A549 (cell line): ENCODE data around the gene OBSCN. TPM values are rescaled to one million over a fixed set of nuclear protein-coding genes. Genes with fewer than 3 reads are reported as not detected.

Source experiments
- ATAC-seq, 2 experiments: fragments of 200-7000 bp in 1 of 2; fragments of >200 bp in 1 of 2; cut with Nextera tagmentation in 1 of 2; cut with Tn5 transposase in 1 of 2; 3 replicates each; pipeline versions ENCODE4 v1.8.0 to v1.9.1; 2018 to 2020; ENCODE audit warnings: mild to moderate bottlenecking in 1 of 2, moderate library complexity in 1 of 2
- CTCF ChIA-PET: fragments of 300-600 bp; sonication (Branson Sonifier 250); formaldehyde crosslinking; extraction: SDS; loops from one replicate; lab custom pipeline; 2021; ENCODE audit warnings: antibody characterized with exemption, inconsistent platforms; lab: Yijun Ruan, JAX
- POLR2A ChIA-PET: fragments of 350-600 bp; formaldehyde crosslinking; extraction: SDS; loops from one replicate; lab custom pipeline; 2021; ENCODE audit warnings: antibody characterized with exemption, inconsistent platforms; lab: Yijun Ruan, JAX
- DNase-seq, 2 experiments: peaks; one replicate each; pipeline versions ENCODE4 v3.0.0 to v3.0.0-alpha.2; 2011 to 2016; ENCODE audit warnings: low read depth in 1 of 2, low spot score in 1 of 2
- FAIRE-seq: peaks from 2 replicates; lab custom pipeline; 2011; peaks lifted over from hg19 to GRCh38; lab: Jason Lieb, UNC
- H3K27ac ChIP-seq, 2 experiments: fragments of >200 bp; sonication (Bioruptor Twin); formaldehyde crosslinking; 3 replicates each; pipeline ENCODE4 v1.5.1; 2016 to 2017
- H3K4me1 ChIP-seq: fragments of >200 bp; sonication (Bioruptor Twin); formaldehyde crosslinking; 3 replicates; pipeline ENCODE4 v1.6.1; 2016
- H3K4me2 ChIP-seq: fragments of >200 bp; sonication (Bioruptor Twin); formaldehyde crosslinking; 3 replicates; pipeline ENCODE4 v1.6.1; 2016
- H3K4me3 ChIP-seq: fragments of >200 bp; sonication (Bioruptor Twin); formaldehyde crosslinking; 3 replicates; pipeline ENCODE4 v1.5.1; 2016
- H3K9me3 ChIP-seq: fragments of >200 bp; sonication (Bioruptor Twin); formaldehyde crosslinking; 3 replicates; pipeline ENCODE4 v1.6.1; 2016
- BCL3 ChIP-seq: fragments of >200 bp; sonication (Bioruptor Twin); formaldehyde crosslinking; IDR thresholded peaks from 3 replicates; pipeline ENCODE4 v1.6.1; 2016
- BHLHE40 ChIP-seq: IDR thresholded peaks from 2 replicates; pipeline ENCODE4 v1.6.1; 2012; ENCODE audit warnings: low read depth, low read length, inconsistent platforms
- CBX2 ChIP-seq: fragments of 200-600 bp; sonication (generic); IDR thresholded peaks from 2 replicates; pipeline ENCODE4 v1.6.1; 2016; ENCODE audit warnings: low read depth, mild to moderate bottlenecking, borderline replicate concordance
- CEBPB ChIP-seq, 2 experiments: fragments of >200 bp in 1 of 2; sonication (Bioruptor Twin) in 1 of 2; formaldehyde crosslinking in 1 of 2; IDR thresholded peaks; 2 replicates each; pipeline ENCODE4 v1.6.1; 2012 to 2016
- CHD2 ChIP-seq: fragments of 150-350 bp; IDR thresholded peaks from 2 replicates; pipeline ENCODE4 v1.6.1; 2014; ENCODE audit warnings: low read length; ENCODE audit not compliant: partially characterized antibody
- CTCF ChIP-seq: fragments of >200 bp; sonication (Bioruptor Twin); formaldehyde crosslinking; IDR thresholded peaks from 3 replicates; pipeline ENCODE4 v1.5.1; 2016
- EHMT2 ChIP-seq: fragments of 200-600 bp; sonication (generic); IDR thresholded peaks from 2 replicates; pipeline ENCODE4 v1.6.1; 2016; ENCODE audit warnings: antibody characterized with exemption, low read depth, mild to moderate bottlenecking, moderate library complexity
- ELK1 ChIP-seq: fragments of 150-350 bp; IDR thresholded peaks from 2 replicates; pipeline ENCODE4 v1.6.1; 2014; ENCODE audit warnings: low read depth, mild to moderate bottlenecking, low read length
- EP300 ChIP-seq, 2 experiments: fragments of >200 bp; sonication (Bioruptor Twin); formaldehyde crosslinking; IDR thresholded peaks; 2 replicates in 1 of 2; 3 replicates in 1 of 2; pipeline ENCODE4 v1.6.1; 2016 to 2017
- FOSB ChIP-seq: fragments of 250-450 bp; sonication (Bioruptor Pico); IDR thresholded peaks from 2 replicates; pipeline ENCODE4 v1.5.0; 2020; ENCODE audit warnings: mild to moderate bottlenecking, moderate library complexity
- FOXS1 ChIP-seq: fragments of 250-450 bp; sonication (Bioruptor Pico); IDR thresholded peaks from 2 replicates; pipeline ENCODE4 v1.5.0; 2020; ENCODE audit warnings: mild to moderate bottlenecking, moderate library complexity
- GATA3 ChIP-seq: IDR thresholded peaks from 2 replicates; pipeline ENCODE4 v1.6.1; 2012; ENCODE audit warnings: borderline replicate concordance
- HDAC2 ChIP-seq: fragments of 200-600 bp; sonication (generic); IDR thresholded peaks from 2 replicates; pipeline ENCODE4 v1.6.1; 2016
- HES2 ChIP-seq: fragments of >200 bp; sonication (Bioruptor Twin); formaldehyde crosslinking; IDR thresholded peaks from 2 replicates; pipeline ENCODE4 v1.6.1; 2016
- HEYL ChIP-seq: fragments of 250-450 bp; sonication (Bioruptor Pico); IDR thresholded peaks from 2 replicates; pipeline ENCODE4 v1.8.0; 2021; ENCODE audit warnings: mild to moderate bottlenecking, moderate library complexity
- HOXB13 ChIP-seq: fragments of 250-450 bp; sonication (Bioruptor Pico); IDR thresholded peaks from 2 replicates; pipeline ENCODE4 v1.5.0; 2020; ENCODE audit warnings: low read depth, mild to moderate bottlenecking, moderate library complexity
- HOXB5 ChIP-seq: fragments of 250-450 bp; sonication (Bioruptor Pico); IDR thresholded peaks from 2 replicates; pipeline ENCODE4 v1.5.0; 2020; ENCODE audit warnings: mild to moderate bottlenecking, moderate library complexity
- JUN ChIP-seq, 2 experiments: fragments of >200 bp; sonication (Bioruptor Twin); formaldehyde crosslinking; IDR thresholded peaks; 2 replicates in 1 of 2; 3 replicates in 1 of 2; pipeline ENCODE4 v1.6.1; 2016 to 2017
- KDM1A ChIP-seq: fragments of 200-600 bp; sonication (generic); IDR thresholded peaks from 2 replicates; pipeline ENCODE4 v1.6.1; 2016; ENCODE audit warnings: low read depth, mild to moderate bottlenecking
- MAFK ChIP-seq: fragments of 450-650 bp; IDR thresholded peaks from 2 replicates; pipeline ENCODE4 v1.6.1; 2014; ENCODE audit not compliant: partially characterized antibody
- MAX ChIP-seq: IDR thresholded peaks from 2 replicates; pipeline ENCODE4 v1.6.1; 2012
- MAZ ChIP-seq: fragments of 150-350 bp; IDR thresholded peaks from 2 replicates; pipeline ENCODE4 v1.6.1; 2014; ENCODE audit warnings: antibody characterized with exemption, low read depth, low read length, borderline replicate concordance
- PHF8 ChIP-seq: fragments of 200-600 bp; sonication (generic); IDR thresholded peaks from 2 replicates; pipeline ENCODE4 v1.6.1; 2016; ENCODE audit warnings: low read depth, mild to moderate bottlenecking, antibody characterized with exemption, moderate library complexity, borderline replicate concordance
- POLR2A ChIP-seq: IDR thresholded peaks from 2 replicates; pipeline ENCODE4 v1.6.1; 2012; ENCODE audit warnings: mild to moderate bottlenecking, low read length
- RARB ChIP-seq: fragments of 250-450 bp; sonication (Bioruptor Pico); IDR thresholded peaks from 2 replicates; pipeline ENCODE4 v1.8.0; 2021; ENCODE audit warnings: mild to moderate bottlenecking, moderate library complexity
- SMC3 ChIP-seq: fragments of >200 bp; sonication (Bioruptor Twin); formaldehyde crosslinking; IDR thresholded peaks from 3 replicates; pipeline ENCODE4 v1.6.1; 2018; ENCODE audit warnings: inconsistent platforms
- SREBF2 ChIP-seq: fragments of 450-650 bp; IDR thresholded peaks from 2 replicates; pipeline ENCODE4 v1.6.1; 2014; ENCODE audit warnings: mild to moderate bottlenecking, moderate library complexity
- ZC3H11A ChIP-seq: fragments of 450-650 bp; IDR thresholded peaks from 2 replicates; pipeline ENCODE4 v1.6.1; 2014; ENCODE audit warnings: antibody characterized with exemption, mild to moderate bottlenecking
- WGBS: methylation state at CpG from one replicate; pipeline ENCODE4 v1.1.6; 2017; ENCODE audit errors: missing lambda C conversion rate; 5-methylcytosine and 5-hydroxymethylcytosine counted together
- polyA plus RNA-seq, 4 experiments: library from polyadenylated mRNA; depleted of rRNA in 3 of 4; stranded (reverse); fragments of >200 nt; fragmentation: RNase III in 1 of 4; extraction: RNeasy Plus Mini Kit Qiagen cat#74134 plus additional on column Dnase treatment in 1 of 4; gene quantifications; 2 replicates in 3 of 4; 3 replicates in 1 of 4; pipeline ENCODE4 v1.2.3, GENCODE V29; 2011 to 2017

Gene OBSCN
- polyA plus RNA-seq, 2 of the 4 experiments (the other 2 are of a cell fraction): 3.1 to 6.8 TPM

GRCh38 chr1:228218513-228219244, 10.8 kb downstream of the OBSCN start:
- no peak for FAIRE-seq

GRCh38 chr1:228219245-228219961, 11.6 kb downstream of the OBSCN start:
- ChIA-PET POLR2A (no interaction called here), CTCF (no interaction called here)
- Histone ChIP-seq H3K4me1 (no peaks in the 10 kb centered on the region), H3K9me3 (peaks cover 1% of the 10 kb centered on the region; the same call in 1 of the 3 replicates)
- TF ChIP-seq KDM1A (no peak), HDAC2 (no peak), CEBPB (IDR thresholded peaks at IDR 0.05) (no peak), HOXB5 (CRISPR knock-in tag) (no peak), CHD2 (no peak), RARB (CRISPR knock-in tag) (no peak), MAZ (no peak), CBX2 (no peak), CTCF (no peak), GATA3 (no peak), ELK1 (no peak), EHMT2 (no peak), MAX (no peak), PHF8 (no peak), FOXS1 (CRISPR knock-in tag) (no peak), HES2 (no peak)
- TF ChIP-seq, all 56 proteins: peak for 0
- Histone ChIP-seq H3K4me2 (no peak overlapping the region), H3K27ac (no peak overlapping the region), H3K4me3 (no peak overlapping the region)
- no peak for ATAC-seq
- WGBS: 93% methylated on average over 15 of the region's 16 CpGs
- FAIRE-seq: no peak
- DNase-seq: no peak

More at GRCh38 chr1:228218513-228219244, 10.8 kb downstream of the OBSCN start:
- Histone ChIP-seq H3K4me2 (no peak overlapping the region), H3K4me3 (no peak overlapping the region), H3K9me3 (no peaks in the 10 kb centered on the region), H3K4me1 (0 out of 3 replicates have a peak, but pooled peaks cover 4% of the 10 kb centered on the region), H3K27ac (no peak overlapping the region)
- WGBS: 81% methylated on average over 10 of the region's 14 CpGs
- ATAC-seq (no peak), DNase-seq (no peak)
- CTCF ChIA-PET: no interaction called here
- POLR2A ChIA-PET: no interaction called here
- TF ChIP-seq BHLHE40 (no peak), HOXB13 (CRISPR knock-in tag) (no peak), HEYL (CRISPR knock-in tag) (no peak), FOSB (CRISPR knock-in tag) (no peak), EHMT2 (no peak), POLR2A (no peak), BCL3 (no peak), KDM1A (no peak), MAX (no peak), MAFK (no peak), PHF8 (no peak), CEBPB (IDR thresholded peaks at IDR 0.05) (no peak), CTCF (no peak), ZC3H11A (no peak), SREBF2 (no peak), HDAC2 (no peak), EP300 (IDR thresholded peaks at IDR 0.05) (no peak), JUN (IDR thresholded peaks at IDR 0.05) (no peak), SMC3 (no peak)
